Measurements from ENCODE around the gene TMEM174. TPM values are rescaled to one million over a fixed set of nuclear protein-coding genes. Genes with fewer than 3 reads are reported as not detected.
A peak's percentile ranks its signal among the peaks of the same experiment; 100 is the strongest.

The TMEM174 gene, protein sequence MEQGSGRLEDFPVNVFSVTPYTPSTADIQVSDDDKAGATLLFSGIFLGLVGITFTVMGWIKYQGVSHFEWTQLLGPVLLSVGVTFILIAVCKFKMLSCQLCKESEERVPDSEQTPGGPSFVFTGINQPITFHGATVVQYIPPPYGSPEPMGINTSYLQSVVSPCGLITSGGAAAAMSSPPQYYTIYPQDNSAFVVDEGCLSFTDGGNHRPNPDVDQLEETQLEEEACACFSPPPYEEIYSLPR
- polyA plus RNA-seq (ENCODE audit: insufficient read length in 10 of 10) = not detected
- long read RNA-seq, donor 1 = 0 reads
- long read RNA-seq, donor 2 = 0 reads
- long read RNA-seq, donor 3 = 0 reads
- long read RNA-seq, donor 4 = 0 reads
- long read RNA-seq, donor 5, partial matches to known transcripts = 0 of 1 reads
- long read RNA-seq, donor 5, other reads (novel, unspliced or antisense) = 0 of 1 reads
- long read RNA-seq, donor 6 = 0 reads
- long read RNA-seq, donor 7 = 0 reads
- long read RNA-seq, donor 8 = 0 reads
- long read RNA-seq, donor 9 = 0 reads

DNA sequence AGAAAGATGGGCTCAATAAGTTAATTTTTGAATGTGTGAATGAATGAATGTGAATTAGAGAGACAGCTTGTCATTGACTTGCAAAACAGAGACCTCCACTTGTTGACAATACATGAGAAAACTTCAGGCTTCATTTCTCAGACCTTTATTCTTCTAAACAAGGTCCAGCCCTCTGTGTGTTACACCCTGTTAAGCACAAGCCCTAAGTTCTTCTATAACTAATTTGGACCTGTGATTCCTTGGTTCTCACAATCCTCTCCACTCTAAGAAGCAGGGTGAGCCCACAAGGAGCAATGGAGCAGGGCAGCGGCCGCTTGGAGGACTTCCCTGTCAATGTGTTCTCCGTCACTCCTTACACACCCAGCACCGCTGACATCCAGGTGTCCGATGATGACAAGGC is at the start of gene TMEM174:
Gene TMEM174 (plus strand): TSS at position 243 of the 400 bp plus-strand sequence. CDS start 51 bp downstream, at position 294.
- no peak for DNase-seq

DNA sequence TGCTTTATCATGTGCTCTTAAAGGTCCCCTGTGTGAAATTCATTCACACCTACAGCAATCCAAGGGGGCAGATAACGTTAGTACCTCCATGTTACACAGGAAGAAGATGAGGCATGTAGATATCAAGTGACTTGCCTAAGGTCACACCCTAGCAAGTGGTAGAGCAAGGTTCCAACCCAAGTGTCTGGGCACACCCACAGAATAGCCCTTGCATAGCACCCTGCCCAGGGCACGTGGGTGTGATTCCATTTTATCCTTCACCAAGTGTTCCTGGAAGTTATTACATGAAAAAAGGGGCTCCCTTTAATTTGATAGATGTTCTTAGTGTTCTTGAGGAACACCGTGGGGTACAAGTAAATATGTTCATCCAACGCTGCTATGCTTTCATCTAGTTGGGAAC is 47.7 kb upstream of the TMEM174 start:
- DNase-seq = no peak

- no peak for DNase-seq
These were observed 46.6 kb upstream of the TMEM174 start for GRCh38 chr5:73126381-73126780.

GRCh38 chr5:73126957-73127356 is 46.0 kb upstream of the TMEM174 start:
- no peak for DNase-seq

DNA sequence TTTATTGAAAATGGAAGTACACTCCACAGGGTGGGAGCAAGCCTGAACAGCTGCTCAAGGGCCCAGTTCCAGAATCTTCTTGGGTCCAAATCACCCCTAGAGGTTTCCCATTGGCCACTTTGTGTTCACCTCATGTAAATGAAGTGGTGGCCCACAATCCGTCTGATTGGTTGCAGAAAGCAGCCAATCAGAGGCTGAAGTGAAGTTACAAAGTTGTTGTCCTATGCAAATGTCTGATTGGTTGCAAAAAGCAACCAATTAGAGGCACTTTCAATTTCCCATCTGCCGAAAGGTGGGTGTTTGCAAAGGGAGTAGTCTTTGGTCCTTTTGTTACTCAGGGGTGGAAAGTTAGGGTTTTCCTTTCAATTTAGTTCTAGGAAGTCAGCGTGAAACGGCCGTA is 43.9 kb upstream of the TMEM174 start:
- no peak for DNase-seq

- no peak for DNase-seq
These were observed 42.2 kb upstream of the TMEM174 start for GRCh38 chr5:73130811-73131210.

GRCh38 chr5:73131711-73132425 is 41.1 kb upstream of the TMEM174 start:
- DNase-seq = no peak

- no peak for DNase-seq
These were observed 40.2 kb upstream of the TMEM174 start for GRCh38 chr5:73132759-73133158.

GRCh38 chr5:73135021-73135420 is 38.0 kb upstream of the TMEM174 start:
- DNase-seq = no peak

GRCh38 chr5:73135429-73136054 is 37.5 kb upstream of the TMEM174 start:
- peak in 2 of 3 donors; percentile 33 to 38 for DNase-seq

DNA sequence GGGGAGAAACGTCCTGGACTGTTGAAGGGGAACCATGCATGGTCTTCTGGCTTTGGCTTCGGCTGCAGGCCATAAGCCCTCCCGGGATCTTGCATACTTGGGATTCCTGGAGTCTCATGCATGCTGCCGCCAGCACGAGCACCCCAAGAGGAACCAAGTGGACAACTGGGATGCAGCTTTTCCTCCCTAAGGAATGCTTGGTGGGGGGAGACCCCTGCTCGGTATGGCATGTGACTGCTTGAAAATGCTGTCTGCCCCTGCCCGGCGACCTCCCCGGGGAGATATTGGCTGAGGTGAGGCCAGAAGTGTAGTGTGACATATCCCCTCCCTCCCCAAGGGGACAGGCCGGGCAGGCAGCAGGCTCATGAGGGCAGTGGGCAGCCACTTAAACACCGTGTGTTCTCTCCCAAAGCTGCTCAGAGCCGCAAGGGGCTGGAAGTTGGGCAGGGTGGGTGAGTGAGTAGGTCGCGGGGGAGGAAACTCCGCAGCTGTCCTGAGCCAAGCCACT is 36.9 kb upstream of the TMEM174 start:
- peak in 1 of 3 donors; percentile 17 for DNase-seq

GRCh38 chr5:73137563-73138530 is 35.1 kb upstream of the TMEM174 start:
- no peak for DNase-seq

DNA sequence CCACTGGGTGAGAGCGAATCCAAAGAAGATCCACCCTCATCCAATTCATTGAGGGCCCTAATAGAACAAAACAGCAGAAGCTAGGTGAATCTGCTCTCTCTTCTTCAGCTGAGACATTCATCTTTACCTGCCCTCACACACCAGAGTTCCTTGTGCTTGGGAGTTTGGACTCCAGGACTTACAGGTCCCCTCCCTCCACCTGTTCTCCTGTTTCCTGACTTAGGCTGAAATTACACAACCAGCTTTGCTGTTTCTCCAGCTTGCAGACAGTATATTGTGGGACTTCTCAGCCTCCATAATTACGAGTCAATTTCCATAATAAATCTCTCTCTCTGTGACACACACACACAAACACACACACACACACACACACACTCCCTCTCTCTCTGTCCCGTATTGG is 33.5 kb upstream of the TMEM174 start:
- no peak for DNase-seq

- DNase-seq = no peak
These were observed 32.2 kb upstream of the TMEM174 start for GRCh38 chr5:73140801-73141200.

GRCh38 chr5:73142035-73142434 is 31.0 kb upstream of the TMEM174 start:
- no peak for DNase-seq

- no peak for DNase-seq
These were observed 29.3 kb upstream of the TMEM174 start for GRCh38 chr5:73143716-73144115.

DNA sequence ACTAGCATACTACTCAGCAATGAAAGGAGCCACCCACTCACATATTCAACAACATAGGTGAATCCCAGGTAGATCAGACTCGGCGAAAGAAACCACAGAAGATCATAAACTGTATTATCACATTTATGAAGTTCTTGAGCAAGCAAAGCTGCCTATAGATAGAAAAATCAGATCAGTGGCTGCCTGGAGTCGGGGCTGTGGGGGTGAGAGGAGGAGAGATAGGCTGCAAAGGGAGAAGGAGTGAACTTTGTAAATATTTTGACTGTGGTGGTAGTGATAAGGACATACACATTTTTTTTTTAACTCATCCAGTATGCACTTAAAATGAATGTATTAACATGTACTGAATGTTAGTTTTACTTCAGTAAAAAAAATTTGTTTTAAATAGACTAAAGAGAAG is 23.5 kb upstream of the TMEM174 start:
- DNase-seq = no peak

DNA sequence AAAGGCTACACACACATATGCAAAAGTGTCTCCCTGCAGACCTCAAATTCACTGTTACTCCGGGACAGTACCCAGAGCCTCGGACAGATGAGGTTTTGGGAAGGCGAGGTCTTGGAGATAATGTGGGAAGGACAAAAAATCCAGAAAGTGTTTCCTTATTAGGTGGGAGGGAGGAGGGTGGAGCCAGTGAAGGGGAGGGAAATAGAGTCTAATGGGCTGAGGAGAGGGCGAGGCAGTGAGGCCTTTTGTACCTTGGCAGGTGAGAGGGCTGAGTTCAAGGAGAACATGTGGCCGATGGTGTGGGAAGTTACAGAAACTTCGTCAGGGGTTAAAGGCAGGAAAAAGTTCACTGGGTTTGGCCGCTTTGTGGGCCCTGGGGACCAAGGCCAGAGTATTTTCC is 22.1 kb upstream of the TMEM174 start:
- no peak for DNase-seq

- no peak for DNase-seq
These were observed 21.1 kb upstream of the TMEM174 start for GRCh38 chr5:73151766-73152410.
